Hepatocyte (in vitro differentiated cells): ENCODE results near the gene OR56B4. TPM values are rescaled to one million over a fixed set of nuclear protein-coding genes. Genes with fewer than 3 reads are reported as not detected.

Experiments
- DNase-seq: peaks from one replicate; pipeline ENCODE4 v3.0.0-alpha.2; 2016; ENCODE audit warnings: low spot score
- H2AFZ ChIP-seq: fragments of 200-600 bp; sonication (generic); 2 replicates; pipeline ENCODE4 v1.6.0; 2016; ENCODE audit warnings: antibody characterized with exemption, mild to moderate bottlenecking
- H3K27ac ChIP-seq: fragments of 200-600 bp; sonication (generic); 2 replicates; pipeline ENCODE4 v1.5.1; 2016; ENCODE audit warnings: mild to moderate bottlenecking
- H3K27me3 ChIP-seq: fragments of 200-600 bp; sonication (generic); 2 replicates; pipeline ENCODE4 v1.6.1; 2016
- H3K36me3 ChIP-seq: fragments of 200-600 bp; sonication (generic); replicated peaks from 2 replicates; pipeline ENCODE4 v1.5.1; 2016; ENCODE audit warnings: low read depth; ENCODE audit not compliant: insufficient read depth
- H3K4me1 ChIP-seq: fragments of 200-600 bp; sonication (generic); 2 replicates; pipeline ENCODE4 v1.5.1; 2016; ENCODE audit warnings: mild to moderate bottlenecking, moderate library complexity; ENCODE audit not compliant: insufficient read depth
- H3K4me2 ChIP-seq: fragments of 200-600 bp; sonication (generic); 2 replicates; pipeline ENCODE4 v1.6.0; 2016
- H3K4me3 ChIP-seq: fragments of 200-600 bp; sonication (generic); 2 replicates; pipeline ENCODE4 v1.5.1; 2016; ENCODE audit warnings: mild to moderate bottlenecking
- H3K79me2 ChIP-seq: fragments of 200-600 bp; sonication (generic); 2 replicates; pipeline ENCODE4 v1.6.0; 2017; ENCODE audit warnings: mild to moderate bottlenecking
- H3K9me2 ChIP-seq: fragments of 200-600 bp; sonication (generic); replicated peaks from 2 replicates; pipeline ENCODE4 v1.6.0; 2017; ENCODE audit warnings: mild to moderate bottlenecking; ENCODE audit not compliant: insufficient read depth
- H3K9me3 ChIP-seq: fragments of 200-600 bp; sonication (generic); 2 replicates; pipeline ENCODE4 v1.5.1; 2016; ENCODE audit warnings: low read depth, mild to moderate bottlenecking
- H4K20me1 ChIP-seq: fragments of 200-600 bp; sonication (generic); 2 replicates; pipeline ENCODE4 v1.6.0; 2016; ENCODE audit warnings: mild to moderate bottlenecking; ENCODE audit not compliant: insufficient read depth, poor library complexity, severe bottlenecking
- CTCF ChIP-seq: fragments of 200-600 bp; sonication (generic); IDR thresholded peaks from 2 replicates; pipeline ENCODE4 v1.5.1; 2016; ENCODE audit warnings: antibody characterized with exemption, mild to moderate bottlenecking; ENCODE audit not compliant: poor library complexity
- EZH2 ChIP-seq: fragments of 200-600 bp; sonication (generic); IDR thresholded peaks from 2 replicates; pipeline ENCODE4 v1.6.1; 2016; ENCODE audit warnings: antibody characterized with exemption, mild to moderate bottlenecking, borderline replicate concordance
- EZH2phosphoT487 ChIP-seq: fragments of 200-600 bp; sonication (generic); IDR thresholded peaks from one replicate; pipeline ENCODE4 v1.6.1; 2018; ENCODE audit warnings: antibody characterized with exemption, mild to moderate bottlenecking, low read depth, moderate library complexity; ENCODE audit not compliant: unreplicated experiment, severe bottlenecking
- WGBS: methylation state at CpG from one replicate; pipeline ENCODE4 v1.1.6; 2016; ENCODE audit warnings: low lambda C conversion rate; ENCODE audit errors: missing lambda C conversion rate; 5-methylcytosine and 5-hydroxymethylcytosine counted together
- polyA plus RNA-seq: library from polyadenylated mRNA; unstranded; fragments of >200 nt; fragmentation: Nextera tagmentation; extraction: Ambion mirVana; gene quantifications from 2 replicates; pipeline ENCODE4 v1.2.1, GENCODE V29; 2016
- total RNA-seq: library from RNA; depleted of rRNA; stranded (reverse); fragments of >200 nt; gene quantifications from 2 replicates; pipeline ENCODE4 v1.2.3, GENCODE V29; 2014

Gene OR56B4
- total and polyA plus RNA-seq, 2 experiments from 2014 or later = not detected

DNA sequence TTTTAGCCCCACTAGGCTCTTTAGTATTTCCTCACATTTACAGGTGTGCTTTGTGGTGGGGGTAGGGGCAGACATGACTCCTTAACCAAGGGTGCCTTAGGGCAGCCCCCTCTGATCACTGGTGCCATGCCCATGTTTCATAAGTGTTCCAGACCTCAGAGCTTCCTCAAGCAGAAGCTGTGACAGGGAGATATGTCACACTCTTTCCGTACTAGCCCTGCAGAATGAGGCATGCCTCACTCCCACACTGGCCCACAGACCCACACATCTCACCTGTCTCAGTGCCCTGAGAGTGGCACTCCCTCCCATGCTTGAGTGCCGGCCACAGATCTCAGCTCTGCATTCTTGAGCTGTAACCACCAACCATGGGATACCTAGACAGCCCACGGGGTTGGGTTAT is 22.9 kb upstream of the OR56B4 start:
- H4K20me1 ChIP-seq = no peaks in the 10 kb centered on the region

DNA sequence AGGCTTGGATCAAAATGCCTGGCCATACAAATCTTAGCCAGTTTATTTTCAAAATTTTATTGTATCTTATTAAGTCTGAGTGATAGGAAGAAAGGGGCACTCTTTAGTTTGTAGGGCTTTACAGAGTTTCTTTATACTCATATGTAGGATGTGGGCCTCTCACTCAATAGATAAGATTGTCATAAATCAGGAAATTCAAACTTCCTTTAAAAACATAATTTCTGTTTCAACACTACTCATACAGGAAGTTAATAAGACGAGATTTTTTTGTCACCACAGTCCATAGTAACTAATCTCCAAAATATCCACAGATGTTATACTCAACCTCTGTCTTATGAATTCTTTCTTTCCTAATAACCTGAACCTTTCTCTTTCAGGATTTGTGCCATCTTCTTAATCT is 13.3 kb upstream of the OR56B4 start:
- Histone ChIP-seq H3K79me2 (no peaks in the 10 kb centered on the region), H3K4me2 (no peak overlapping the region), H4K20me1 (no peaks in the 10 kb centered on the region), H3K9me3 (no peaks in the 10 kb centered on the region), H3K27me3 (no peaks in the 10 kb centered on the region), H3K27ac (no peak overlapping the region), H3K36me3 (no peaks in the 10 kb centered on the region), H3K4me1 (no peaks in the 10 kb centered on the region), H2AFZ (no peak overlapping the region), H3K4me3 (no peak overlapping the region), H3K9me2 (no peaks in the 10 kb centered on the region)
- DNase-seq = no peak
- no peak for TF ChIP-seq EZH2
- no peak for TF ChIP-seq CTCF
- TF ChIP-seq EZH2phosphoT487 = no peak
- 76% methylated on average over 1 of the region's 1 CpG for WGBS

More for the DNA sequence above, 22.9 kb upstream of the OR56B4 start:
- 75% methylated on average over 3 of the region's 3 CpGs for WGBS
- Histone ChIP-seq H3K79me2 (no peaks in the 10 kb centered on the region), H3K36me3 (no peaks in the 10 kb centered on the region), H3K9me2 (no peaks in the 10 kb centered on the region), H3K4me2 (no peak overlapping the region), H3K27me3 (no peaks in the 10 kb centered on the region), H2AFZ (no peak overlapping the region), H3K4me1 (no peaks in the 10 kb centered on the region), H3K4me3 (no peak overlapping the region), H3K27ac (no peak overlapping the region), H3K9me3 (no peaks in the 10 kb centered on the region)
- DNase-seq = no peak
- TF ChIP-seq EZH2phosphoT487 (no peak), EZH2 (no peak), CTCF (no peak)

- Histone ChIP-seq H3K36me3 (no peaks in the 10 kb centered on the region), H3K27ac (no peak overlapping the region), H3K79me2 (no peaks in the 10 kb centered on the region), H3K9me2 (no peaks in the 10 kb centered on the region), H2AFZ (no peak overlapping the region), H3K27me3 (no peaks in the 10 kb centered on the region), H3K4me2 (no peak overlapping the region), H4K20me1 (no peaks in the 10 kb centered on the region), H3K4me1 (no peaks in the 10 kb centered on the region), H3K9me3 (no peaks in the 10 kb centered on the region), H3K4me3 (no peak overlapping the region)
- WGBS = 77% methylated on average over 2 of the region's 2 CpGs
- DNase-seq = no peak
- TF ChIP-seq CTCF (no peak), EZH2phosphoT487 (no peak), EZH2 (no peak)
These were observed 11.7 kb upstream of the OR56B4 start for GRCh38 chr11:6095798-6096197.

DNA sequence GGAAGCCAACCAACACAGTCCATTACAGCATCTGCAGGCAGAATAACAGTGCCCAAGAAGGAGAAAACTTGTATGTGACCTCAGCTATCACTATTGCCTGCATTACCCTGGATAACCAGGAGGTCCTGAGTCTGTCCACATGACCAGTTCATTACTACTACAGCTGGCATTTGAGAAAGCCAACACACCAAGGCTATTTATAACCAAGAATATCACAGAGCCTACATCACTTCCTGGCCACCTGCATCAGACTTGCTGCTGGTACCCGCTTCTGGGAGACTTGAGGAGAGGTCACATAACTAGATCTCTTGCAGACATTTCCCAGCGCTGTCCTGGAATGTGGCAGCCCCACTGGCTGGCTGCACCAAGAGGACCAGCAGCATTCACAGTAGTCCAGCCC is 11.1 kb upstream of the OR56B4 start:
- Histone ChIP-seq H3K4me2 (no peak overlapping the region), H3K4me1 (no peaks in the 10 kb centered on the region), H3K9me3 (no peaks in the 10 kb centered on the region), H3K9me2 (no peaks in the 10 kb centered on the region), H3K4me3 (no peak overlapping the region), H4K20me1 (no peaks in the 10 kb centered on the region), H2AFZ (no peak overlapping the region), H3K36me3 (no peaks in the 10 kb centered on the region), H3K27me3 (no peaks in the 10 kb centered on the region), H3K79me2 (no peaks in the 10 kb centered on the region), H3K27ac (no peak overlapping the region)
- TF ChIP-seq CTCF = no peak
- TF ChIP-seq EZH2phosphoT487 = no peak
- TF ChIP-seq EZH2 = no peak
- 86% methylated on average over 2 of the region's 2 CpGs for WGBS
- DNase-seq = no peak
